Stimulated activated CD8-positive, alpha-beta memory T cell treated with anti-CD3 and anti-CD28 coated beads, Interleukin-15, amount 100 ng/mL, for 1 hour (primary cell): ENCODE results near the gene SLC16A6.
"Not testable (repeated sequence)": the region's sequence is repeated elsewhere in the genome, so short reads cannot be mapped to it uniquely, and the experiment has no call there.

ENCODE experiments used
- DNase-seq: peaks from one replicate; pipeline ENCODE4 v3.0.0-alpha.2; 2020; ENCODE audit warnings: low read depth

SLC16A6 gene

GRCh38 chr17:68289473-68289872 is 1.5 kb downstream of the SLC16A6 start:
- DNase-seq: no peak

GRCh38 chr17:68288804-68289203 is 2.1 kb downstream of the SLC16A6 start:
- DNase-seq: no peak

- no peak for DNase-seq
These were observed 2.6 kb downstream of the SLC16A6 start for GRCh38 chr17:68288375-68288774.

- not testable (repeated sequence) for DNase-seq
These were observed 9.0 kb downstream of the SLC16A6 start for GRCh38 chr17:68281965-68282364.

GRCh38 chr17:68277807-68278206 is 13.1 kb downstream of the SLC16A6 start:
- no peak for DNase-seq

GRCh38 chr17:68276339-68276738 is 14.6 kb downstream of the SLC16A6 start:
- not testable (repeated sequence) for DNase-seq

- DNase-seq: no peak
These were observed 17.2 kb downstream of the SLC16A6 start for GRCh38 chr17:68273722-68274121.

GRCh38 chr17:68265833-68266232 is 25.1 kb downstream of the SLC16A6 start:
- not testable (repeated sequence) for DNase-seq

- not testable (repeated sequence) for DNase-seq
These were observed 27.7 kb downstream of the SLC16A6 start for GRCh38 chr17:68263101-68263681.

GRCh38 chr17:68262467-68262866 is 28.5 kb downstream of the SLC16A6 start:
- DNase-seq: not testable (repeated sequence)

- DNase-seq: no peak
These were observed 30.7 kb downstream of the SLC16A6 start for GRCh38 chr17:68260051-68260762.

- not testable (repeated sequence) for DNase-seq
These were observed 31.3 kb downstream of the SLC16A6 start for GRCh38 chr17:68259648-68259951.

- peak; percentile 42 for DNase-seq
These were observed 31.9 kb downstream of the SLC16A6 start for GRCh38 chr17:68258890-68259647.

- DNase-seq: no peak
These were observed 33.0 kb downstream of the SLC16A6 start for GRCh38 chr17:68257934-68258333.

- not testable (repeated sequence) for DNase-seq
These were observed 34.2 kb downstream of the SLC16A6 start for GRCh38 chr17:68256701-68257100.

GRCh38 chr17:68255731-68256538 is 35.0 kb downstream of the SLC16A6 start:
- no peak for DNase-seq

- DNase-seq: no peak
These were observed 35.8 kb downstream of the SLC16A6 start for GRCh38 chr17:68255151-68255550.

GRCh38 chr17:68253426-68253825 is 37.5 kb downstream of the SLC16A6 start:
- DNase-seq: not testable (repeated sequence)

GRCh38 chr17:68249354-68249765 is 41.6 kb downstream of the SLC16A6 start:
- no peak for DNase-seq

- DNase-seq: no peak
These were observed 42.0 kb downstream of the SLC16A6 start for GRCh38 chr17:68248891-68249290.

GRCh38 chr17:68248199-68248825 is 42.6 kb downstream of the SLC16A6 start:
- DNase-seq: no peak
